ENCODE results near the gene ZBTB9. TPM values are rescaled to one million over a fixed set of nuclear protein-coding genes. Genes with fewer than 3 reads are reported as not detected.

ZBTB9 gene
- total RNA-seq, 4 donors from 2014 or later, result 4.0 to 5.4 (median 4.6) TPM

GRCh38 chr6:33431880-33432541, 22.4 kb upstream of the ZBTB9 start:
- no peak for TF ChIP-seq CTCF (IDR thresholded peaks at IDR 0.05)
- TF ChIP-seq POLR2A (IDR thresholded peaks at IDR 0.05), result no peak
- H3K4me3 ChIP-seq (ENCODE audit: low read depth, poor library complexity, severe bottlenecking), result no peak overlapping the region
- DNase-seq (ENCODE audit: low spot score in 2 of 2), result no peak
- intact Hi-C loops (cut with DNase I; ENCODE audit: low total_unique reads), result loop anchor here (10.0 kb wide), 1 partner anchor 133 kb away; no protein-coding TSS in a partner anchor
- 70 to 74% methylated on average over 12 of the region's 12 CpGs for WGBS, 2 donors

GRCh38 chr6:33432546-33432945, 21.8 kb upstream of the ZBTB9 start:
- 79 to 86% methylated on average over 10 of the region's 10 CpGs for WGBS, 2 donors
- no peak for TF ChIP-seq POLR2A (IDR thresholded peaks at IDR 0.05)
- TF ChIP-seq CTCF (IDR thresholded peaks at IDR 0.05), result no peak

GRCh38 chr6:33433001-33433543, 21.3 kb upstream of the ZBTB9 start:
- no peak for TF ChIP-seq CTCF (IDR thresholded peaks at IDR 0.05)
- TF ChIP-seq POLR2A (IDR thresholded peaks at IDR 0.05), result no peak
- intact Hi-C loops (cut with DNase I; ENCODE audit: low total_unique reads), result loop anchor here (10.0 kb wide), 1 partner anchor 132 kb away; no protein-coding TSS in a partner anchor
- DNase-seq (ENCODE audit: low spot score in 2 of 2), result no peak
- 95 to 100% methylated on average over 1 of the region's 1 CpG for WGBS, 2 donors
- H3K4me3 ChIP-seq (ENCODE audit: low read depth, poor library complexity, severe bottlenecking), result no peak overlapping the region

More at GRCh38 chr6:33432546-33432945, 21.8 kb upstream of the ZBTB9 start:
- H3K4me3 ChIP-seq (ENCODE audit: low read depth, poor library complexity, severe bottlenecking), result no peak overlapping the region
- intact Hi-C loops (cut with DNase I; ENCODE audit: low total_unique reads), result loop anchor here (10.0 kb wide), 1 partner anchor 132 kb away; no protein-coding TSS in a partner anchor
- DNase-seq (ENCODE audit: low spot score in 2 of 2), result no peak

GRCh38 chr6:33433544-33434191, 20.7 kb upstream of the ZBTB9 start:
- no peak for DNase-seq (ENCODE audit: low spot score in 2 of 2)
- TF ChIP-seq POLR2A (IDR thresholded peaks at IDR 0.05), result no peak
- no peak for TF ChIP-seq CTCF (IDR thresholded peaks at IDR 0.05)
- intact Hi-C loops (cut with DNase I; ENCODE audit: low total_unique reads), result loop anchor here (10.0 kb wide), 1 partner anchor 131 kb away; no protein-coding TSS in a partner anchor
- WGBS, 2 donors, result 29 to 36% methylated on average over 14 to 16 of the region's 17 CpGs
- no peak overlapping the region for H3K4me3 ChIP-seq (ENCODE audit: low read depth, poor library complexity, severe bottlenecking)

GRCh38 chr6:33434961-33435360, 19.4 kb upstream of the ZBTB9 start:
- TF ChIP-seq CTCF (IDR thresholded peaks at IDR 0.05), result no peak
- no peak for TF ChIP-seq POLR2A (IDR thresholded peaks at IDR 0.05)
- intact Hi-C loops (cut with DNase I; ENCODE audit: low total_unique reads), result loop anchor here (10.0 kb wide), 1 partner anchor 130 kb away; no protein-coding TSS in a partner anchor
- no peak for DNase-seq (ENCODE audit: low spot score in 2 of 2)
- H3K4me3 ChIP-seq (ENCODE audit: low read depth, poor library complexity, severe bottlenecking), result no peak overlapping the region
- WGBS, 2 donors, result 98% methylated on average over 4 of the region's 4 CpGs

All from lower leg skin (tissue), 4 donors.